ENCODE results near the gene SPSB3.

The SPSB3 gene

GRCh38 chr16:1788708-1789100, 6.3 kb upstream of the SPSB3 start:
- DNase-seq (ENCODE audit: low spot score), result no peak

- no peak for DNase-seq (ENCODE audit: low spot score)
These were observed 5.8 kb upstream of the SPSB3 start for GRCh38 chr16:1788095-1788707.

- DNase-seq (ENCODE audit: low spot score), result no peak
These were observed 5.1 kb upstream of the SPSB3 start for GRCh38 chr16:1787322-1788094.

GRCh38 chr16:1787056-1787321, 4.6 kb upstream of the SPSB3 start:
- DNase-seq (ENCODE audit: low spot score), result no peak

GRCh38 chr16:1786242-1787055, 4.1 kb upstream of the SPSB3 start:
- DNase-seq (ENCODE audit: low spot score), result no peak

- no peak for DNase-seq (ENCODE audit: low spot score)
These were observed 3.4 kb upstream of the SPSB3 start for GRCh38 chr16:1785846-1786170.

- no peak for DNase-seq (ENCODE audit: low spot score)
These were observed 2.8 kb upstream of the SPSB3 start for GRCh38 chr16:1784977-1785845.

- no peak for DNase-seq (ENCODE audit: low spot score)
These were observed 488 bp downstream of the SPSB3 start for GRCh38 chr16:1781758-1782407.

- no peak for DNase-seq (ENCODE audit: low spot score)
These were observed 1.1 kb downstream of the SPSB3 start for GRCh38 chr16:1781254-1781653.

- no peak for DNase-seq (ENCODE audit: low spot score)
These were observed 1.7 kb downstream of the SPSB3 start for GRCh38 chr16:1780677-1781072.

- no peak for DNase-seq (ENCODE audit: low spot score)
These were observed 2.4 kb downstream of the SPSB3 start for GRCh38 chr16:1779741-1780676.

- DNase-seq (ENCODE audit: low spot score), result no peak
These were observed 3.1 kb downstream of the SPSB3 start for GRCh38 chr16:1779234-1779701.

- DNase-seq (ENCODE audit: low spot score), result no peak
These were observed 3.9 kb downstream of the SPSB3 start for GRCh38 chr16:1778200-1779179.

GRCh38 chr16:1777375-1778199, 4.8 kb downstream of the SPSB3 start:
- DNase-seq (ENCODE audit: low spot score), result no peak

GRCh38 chr16:1776991-1777374, 5.4 kb downstream of the SPSB3 start:
- no peak for DNase-seq (ENCODE audit: low spot score)

- DNase-seq (ENCODE audit: low spot score), result no peak
These were observed 5.8 kb downstream of the SPSB3 start for GRCh38 chr16:1776672-1776955.

- no peak for DNase-seq (ENCODE audit: low spot score)
These were observed 6.3 kb downstream of the SPSB3 start for GRCh38 chr16:1775846-1776671.
